OCI-LY7 (cell line): Measurements from ENCODE around the gene LRBA. TPM values are rescaled to one million over a fixed set of nuclear protein-coding genes. Genes with fewer than 3 reads are reported as not detected.
"Not testable (repeated sequence)": the region's sequence is repeated elsewhere in the genome, so short reads cannot be mapped to it uniquely, and the experiment has no call there.

Experiments used
- Bru-seq: library from RNA; stranded (reverse); fragments of 400-500 nt; gene quantifications from one replicate; lab custom pipeline; 2021; lab: Mats Ljungman, UMichigan
- BruChase-seq, 2 experiments: library from RNA; stranded (reverse); fragments of 400-500 nt; gene quantifications; one replicate each; lab custom pipeline; 2021; lab: Mats Ljungman, UMichigan
- BruUV-seq: library from RNA; stranded (reverse); fragments of 400-500 nt; replicated peaks from 2 replicates; lab custom pipeline; 2021; lab: Mats Ljungman, UMichigan
- CTCF ChIA-PET: fragments of 300-600 bp; sonication (Branson Sonifier 250); formaldehyde crosslinking; loops from one replicate; lab custom pipeline; 2022; ENCODE audit warnings: antibody characterized with exemption; ENCODE audit not compliant: unreplicated experiment; lab: Charles Lee
- POLR2A ChIA-PET: fragments of 300-600 bp; sonication (Branson Sonifier 250); formaldehyde crosslinking; loops from one replicate; lab custom pipeline; 2022; ENCODE audit warnings: antibody characterized with exemption; lab: Charles Lee
- DNase-seq: peaks from one replicate; pipeline ENCODE4 v3.0.0-alpha.2; 2015; ENCODE audit warnings: low spot score
- H2AFZ ChIP-seq: fragments of 200-600 bp; sonication (generic), shearing (Covaris generic); 2 replicates; pipeline ENCODE4 v1.6.1; 2014; ENCODE audit warnings: mild to moderate bottlenecking, antibody characterized with exemption, low read length, moderate library complexity
- H3K27ac ChIP-seq: fragments of 200-600 bp; sonication (generic); 2 replicates; pipeline ENCODE4 v1.5.1; 2014; ENCODE audit warnings: mixed run types, low read depth, mild to moderate bottlenecking, moderate library complexity, low read length, inconsistent platforms; ENCODE audit not compliant: poor library complexity, severe bottlenecking
- H3K36me3 ChIP-seq: fragments of 200-600 bp; sonication (generic); 2 replicates; pipeline ENCODE4 v1.6.1; 2014; ENCODE audit warnings: mild to moderate bottlenecking, antibody characterized with exemption, low read length, moderate library complexity, mixed read lengths; ENCODE audit not compliant: insufficient read depth
- H3K4me1 ChIP-seq: fragments of 200-600 bp; sonication (generic); 2 replicates; pipeline ENCODE4 v1.5.1; 2014; ENCODE audit warnings: mild to moderate bottlenecking, low read length; ENCODE audit not compliant: insufficient read depth, poor library complexity, severe bottlenecking
- H3K4me2 ChIP-seq: fragments of 200-600 bp; sonication (generic); 2 replicates; pipeline ENCODE4 v1.6.1; 2014; ENCODE audit warnings: mild to moderate bottlenecking, low read length
- H3K4me3 ChIP-seq: fragments of 200-600 bp; sonication (generic); 2 replicates; pipeline ENCODE4 v1.5.1; 2014; ENCODE audit warnings: mild to moderate bottlenecking, low read depth, low read length; ENCODE audit not compliant: poor library complexity, severe bottlenecking
- H3K79me2 ChIP-seq: fragments of 200-600 bp; sonication (generic); 2 replicates; pipeline ENCODE4 v1.6.1; 2016; ENCODE audit warnings: low read depth, mild to moderate bottlenecking, low read length, moderate library complexity, mixed read lengths; ENCODE audit not compliant: insufficient read depth
- H3K9me2 ChIP-seq: fragments of 200-600 bp; sonication (generic); 2 replicates; pipeline ENCODE4 v1.6.1; 2016; ENCODE audit warnings: mild to moderate bottlenecking, low read length, mixed read lengths; ENCODE audit not compliant: insufficient read depth
- H3K9me3 ChIP-seq: fragments of 200-600 bp; sonication (generic); 2 replicates; pipeline ENCODE4 v1.6.1; 2014; ENCODE audit warnings: mild to moderate bottlenecking, mixed run types, low read length, mixed read lengths
- H4K20me1 ChIP-seq: fragments of 200-600 bp; sonication (generic); 2 replicates; pipeline ENCODE4 v1.6.1; 2014; ENCODE audit warnings: mild to moderate bottlenecking, antibody characterized with exemption, low read length, moderate library complexity, mixed read lengths; ENCODE audit not compliant: insufficient read depth
- EZH2phosphoT487 ChIP-seq: fragments of 200-600 bp; sonication (generic); IDR thresholded peaks from 2 replicates; pipeline ENCODE4 v1.6.1; 2018; ENCODE audit warnings: low read depth, borderline replicate concordance, mild to moderate bottlenecking, mixed run types, antibody characterized with exemption, low read length, moderate library complexity, mixed read lengths
- intact Hi-C: fragments of 100-400 bp; cut with micrococcal nuclease; formaldehyde crosslinking; loops from one replicate; pipeline ENCODE4 v1.10.0; 2022; ENCODE audit not compliant: unreplicated experiment
- long read RNA-seq: library from polyadenylated mRNA; stranded (forward); transcript quantifications from one replicate; pipeline ENCODE4 v2.0.0, GENCODE V29; 2022
- total RNA-seq, 2 experiments: library from RNA; depleted of rRNA in 1 of 2; stranded (reverse); fragments of >200 nt in 1 of 2; shearing (Covaris generic) in 1 of 2; gene quantifications; 2 replicates each; pipeline ENCODE4 v1.2.3, GENCODE V29; 2014 to 2022
- TF ChIP-seq, protein P1 (sequence below): fragments of 200-600 bp; sonication (generic); conservative IDR thresholded peaks from 2 replicates; pipeline ENCODE4 v1.5.1; 2014; ENCODE audit warnings: mild to moderate bottlenecking, antibody characterized with exemption, low read length, moderate library complexity, mixed read lengths

Gene LRBA, protein sequence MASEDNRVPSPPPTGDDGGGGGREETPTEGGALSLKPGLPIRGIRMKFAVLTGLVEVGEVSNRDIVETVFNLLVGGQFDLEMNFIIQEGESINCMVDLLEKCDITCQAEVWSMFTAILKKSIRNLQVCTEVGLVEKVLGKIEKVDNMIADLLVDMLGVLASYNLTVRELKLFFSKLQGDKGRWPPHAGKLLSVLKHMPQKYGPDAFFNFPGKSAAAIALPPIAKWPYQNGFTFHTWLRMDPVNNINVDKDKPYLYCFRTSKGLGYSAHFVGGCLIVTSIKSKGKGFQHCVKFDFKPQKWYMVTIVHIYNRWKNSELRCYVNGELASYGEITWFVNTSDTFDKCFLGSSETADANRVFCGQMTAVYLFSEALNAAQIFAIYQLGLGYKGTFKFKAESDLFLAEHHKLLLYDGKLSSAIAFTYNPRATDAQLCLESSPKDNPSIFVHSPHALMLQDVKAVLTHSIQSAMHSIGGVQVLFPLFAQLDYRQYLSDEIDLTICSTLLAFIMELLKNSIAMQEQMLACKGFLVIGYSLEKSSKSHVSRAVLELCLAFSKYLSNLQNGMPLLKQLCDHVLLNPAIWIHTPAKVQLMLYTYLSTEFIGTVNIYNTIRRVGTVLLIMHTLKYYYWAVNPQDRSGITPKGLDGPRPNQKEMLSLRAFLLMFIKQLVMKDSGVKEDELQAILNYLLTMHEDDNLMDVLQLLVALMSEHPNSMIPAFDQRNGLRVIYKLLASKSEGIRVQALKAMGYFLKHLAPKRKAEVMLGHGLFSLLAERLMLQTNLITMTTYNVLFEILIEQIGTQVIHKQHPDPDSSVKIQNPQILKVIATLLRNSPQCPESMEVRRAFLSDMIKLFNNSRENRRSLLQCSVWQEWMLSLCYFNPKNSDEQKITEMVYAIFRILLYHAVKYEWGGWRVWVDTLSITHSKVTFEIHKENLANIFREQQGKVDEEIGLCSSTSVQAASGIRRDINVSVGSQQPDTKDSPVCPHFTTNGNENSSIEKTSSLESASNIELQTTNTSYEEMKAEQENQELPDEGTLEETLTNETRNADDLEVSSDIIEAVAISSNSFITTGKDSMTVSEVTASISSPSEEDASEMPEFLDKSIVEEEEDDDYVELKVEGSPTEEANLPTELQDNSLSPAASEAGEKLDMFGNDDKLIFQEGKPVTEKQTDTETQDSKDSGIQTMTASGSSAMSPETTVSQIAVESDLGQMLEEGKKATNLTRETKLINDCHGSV (N-terminal part only)
- 48.9 and 60.4 TPM in 2 replicates for total RNA-seq (2014; rRNA removed; shearing (Covaris generic))
- 63.2 and 66.7 TPM in 2 replicates for total RNA-seq (2022)
- percentile 82 among the genes with signal in this experiment for Bru-seq, nascent RNA
- BruChase-seq, experiment 1, labeled RNA remaining after a 6-hour chase: percentile 72 among the genes with signal in this experiment
- percentile 66 among the genes with signal in this experiment for BruChase-seq, experiment 2, labeled RNA remaining after a 2-hour chase
- long read RNA-seq, partial matches to known transcripts: 8 of 26 reads
- long read RNA-seq, other reads (novel, unspliced or antisense): 18 of 26 reads

DNA sequence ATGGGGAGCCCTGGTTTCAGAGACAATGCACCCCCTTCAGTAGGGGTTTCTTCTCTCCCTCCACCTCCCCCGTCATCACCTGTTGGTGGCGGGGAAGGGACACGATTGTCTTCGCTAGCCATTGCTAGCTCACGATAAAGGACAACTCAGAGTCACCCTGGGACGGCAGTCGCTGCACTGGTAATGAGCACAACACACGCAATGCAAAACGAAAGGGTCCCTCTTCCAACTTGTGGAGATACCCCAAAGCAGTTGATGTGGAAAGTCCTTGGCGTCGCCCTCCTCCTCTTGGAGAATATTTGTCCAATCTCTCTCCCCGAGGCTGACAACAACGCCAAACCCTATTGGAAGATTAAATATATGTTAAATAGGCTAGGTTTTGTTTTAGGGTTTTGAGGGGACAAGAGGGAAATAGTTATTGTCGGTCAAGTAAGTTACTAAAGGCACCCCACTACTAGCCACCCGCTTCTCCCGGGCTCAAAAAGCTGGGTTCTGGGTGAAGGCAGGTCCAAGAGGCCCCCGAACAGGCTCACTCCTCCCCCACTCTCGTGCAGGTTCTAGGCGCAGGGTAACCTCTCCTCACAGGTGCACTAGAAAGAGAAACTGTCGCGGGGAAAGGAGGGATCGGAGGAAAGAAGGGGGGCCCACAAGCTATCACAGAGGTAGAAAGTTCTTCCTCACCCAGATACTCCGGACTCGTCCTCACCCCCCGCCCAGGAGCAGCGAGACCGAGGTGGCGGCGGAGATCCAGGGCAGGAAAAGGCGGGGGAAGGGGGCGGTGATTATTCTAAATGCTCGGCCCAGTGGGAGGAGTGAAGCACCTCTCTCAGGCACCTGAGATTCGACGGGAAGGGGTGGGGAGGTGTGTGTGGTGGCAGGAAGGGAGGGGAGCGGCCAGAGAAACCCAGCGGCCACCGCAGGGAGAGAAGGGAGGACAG, at the start of gene LRBA:
Gene LRBA, minus strand, starts transcription at position 764 of the 938 bp plus-strand sequence. Its CDS starts 642 bp downstream, at position 122.
- Histone ChIP-seq H4K20me1 (peaks cover 13% of the 10 kb centered on the region; the same call in 1 of the 2 replicates), H3K79me2 (peaks cover 49% of the 10 kb centered on the region), H3K9me2 (no peaks in the 10 kb centered on the region), H3K27ac (peak within 1 kb of the TSS; percentile 88), H3K36me3 (peaks cover 22% of the 10 kb centered on the region), H3K4me1 (peaks cover 18% of the 10 kb centered on the region), H3K9me3 (0 out of 2 replicates have a peak, but pooled peaks cover 4% of the 10 kb centered on the region), H2AFZ (peak within 1 kb of the TSS; percentile 97), H3K4me3 (peak within 1 kb of the TSS; percentile 95), H3K4me2 (peak within 1 kb of the TSS; percentile 96)
- BruUV-seq: TSS peak; percentile 82
- ChIA-PET CTCF (no interaction called here), POLR2A (interaction anchor here (0.7 to 1.0 kb wide), 5 partner anchors 11 to 150 kb away, joined by 3 to 5 read pairs (median 3); no protein-coding TSS in a partner anchor)
- TF ChIP-seq EZH2phosphoT487: no peak
- TF ChIP-seq, protein P1, sequence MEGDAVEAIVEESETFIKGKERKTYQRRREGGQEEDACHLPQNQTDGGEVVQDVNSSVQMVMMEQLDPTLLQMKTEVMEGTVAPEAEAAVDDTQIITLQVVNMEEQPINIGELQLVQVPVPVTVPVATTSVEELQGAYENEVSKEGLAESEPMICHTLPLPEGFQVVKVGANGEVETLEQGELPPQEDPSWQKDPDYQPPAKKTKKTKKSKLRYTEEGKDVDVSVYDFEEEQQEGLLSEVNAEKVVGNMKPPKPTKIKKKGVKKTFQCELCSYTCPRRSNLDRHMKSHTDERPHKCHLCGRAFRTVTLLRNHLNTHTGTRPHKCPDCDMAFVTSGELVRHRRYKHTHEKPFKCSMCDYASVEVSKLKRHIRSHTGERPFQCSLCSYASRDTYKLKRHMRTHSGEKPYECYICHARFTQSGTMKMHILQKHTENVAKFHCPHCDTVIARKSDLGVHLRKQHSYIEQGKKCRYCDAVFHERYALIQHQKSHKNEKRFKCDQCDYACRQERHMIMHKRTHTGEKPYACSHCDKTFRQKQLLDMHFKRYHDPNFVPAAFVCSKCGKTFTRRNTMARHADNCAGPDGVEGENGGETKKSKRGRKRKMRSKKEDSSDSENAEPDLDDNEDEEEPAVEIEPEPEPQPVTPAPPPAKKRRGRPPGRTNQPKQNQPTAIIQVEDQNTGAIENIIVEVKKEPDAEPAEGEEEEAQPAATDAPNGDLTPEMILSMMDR: peak; percentile 23; the same call in 1 of the 2 replicates
- peak; percentile 88 for DNase-seq
- intact Hi-C loops: loop anchor here (2.0 to 10.0 kb wide), 2 partner anchors 84 to 550 kb away; partner anchors contain the start of gene RPS3A

DNA sequence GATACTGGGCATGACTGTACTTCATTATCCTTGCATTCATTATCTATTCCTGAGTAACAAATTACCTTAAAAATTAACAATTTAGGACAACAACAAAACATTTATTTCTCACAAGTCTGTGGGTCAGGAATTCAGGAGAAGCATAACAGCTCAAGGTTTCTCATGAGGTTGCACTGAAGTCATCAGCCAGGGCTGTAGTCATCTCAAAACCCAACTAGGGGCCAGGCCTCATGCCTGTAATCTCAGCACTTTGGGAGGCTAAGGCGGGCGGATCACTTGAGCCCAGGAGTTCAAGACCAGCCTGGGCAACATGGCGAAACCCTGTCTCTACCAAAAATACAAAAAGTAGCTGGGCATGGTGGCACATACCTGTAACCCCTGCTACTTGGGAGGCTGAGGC, 48.1 kb upstream of the LRBA start:
- H3K36me3 ChIP-seq, H4K20me1 ChIP-seq, intact Hi-C loops, BruUV-seq, CTCF ChIA-PET, H3K4me3 ChIP-seq, H3K9me2 ChIP-seq, H2AFZ ChIP-seq, H3K79me2 ChIP-seq, DNase-seq, H3K9me3 ChIP-seq, H3K27ac ChIP-seq, H3K4me1 ChIP-seq, H3K4me2 ChIP-seq: not testable (repeated sequence)
- POLR2A ChIA-PET: interaction anchor here (0.7 kb wide), 1 partner anchor 442 kb away, joined by 3 read pairs; no protein-coding TSS in a partner anchor
